Memory B cell (primary cell): ENCODE measurements around the gene KRT80.

ENCODE experiments used
- ATAC-seq: fragments of 150-1000 bp; cut with Tn5 transposase; 2 replicates; pipeline ENCODE4 v1.10.0; 2021; ENCODE audit warnings: low read depth, mild to moderate bottlenecking, moderate library complexity
- DNase-seq, 2 donors: peaks; one replicate each; pipeline ENCODE4 v3.0.0; 2022; ENCODE audit warnings: low spot score in 2 of 2
- H3K27ac Mint-ChIP-seq: one replicate; pipeline ENCODE4 v1.8.0; 2022; ENCODE audit warnings: mild to moderate bottlenecking, moderate library complexity, mixed read lengths
- H3K27me3 Mint-ChIP-seq: one replicate; pipeline ENCODE4 v1.8.0; 2022; ENCODE audit warnings: mixed read lengths
- H3K36me3 Mint-ChIP-seq: one replicate; pipeline ENCODE4 v1.8.0; 2022; ENCODE audit warnings: mild to moderate bottlenecking, mixed read lengths
- H3K4me1 Mint-ChIP-seq: one replicate; pipeline ENCODE4 v1.8.0; 2022; ENCODE audit warnings: mixed read lengths
- H3K4me3 Mint-ChIP-seq: one replicate; pipeline ENCODE4 v1.8.0; 2022; ENCODE audit warnings: mild to moderate bottlenecking, moderate library complexity, mixed read lengths
- H3K9me3 Mint-ChIP-seq: one replicate; pipeline ENCODE4 v1.8.0; 2022; ENCODE audit warnings: mixed read lengths

KRT80 gene

GRCh38 chr12:52232674-52233461 lies 41.1 kb upstream of the KRT80 start, which contains the start of gene KRT7:
Gene KRT7 (plus strand): TSS chr12:52233243. CDS start chr12:52233297, 54 bp downstream.
- Mint-ChIP-seq H3K4me1 (peaks cover under 1% of the 10 kb centered on the region), H3K27me3 (peaks cover 36% of the 10 kb centered on the region), H3K36me3 (no peaks in the 10 kb centered on the region), H3K4me3 (no peak within 1 kb of the TSS), H3K27ac (no peak within 1 kb of the TSS), H3K9me3 (no peaks in the 10 kb centered on the region)
- DNase-seq, result no peak
- no peak for ATAC-seq

- DNase-seq (no peak), ATAC-seq (no peak)
- peaks cover 3% of the 10 kb centered on the region for H3K4me1 Mint-ChIP-seq
- H3K27me3 Mint-ChIP-seq, result peaks cover 38% of the 10 kb centered on the region
- no peaks in the 10 kb centered on the region for H3K36me3 Mint-ChIP-seq
- H3K27ac Mint-ChIP-seq, result no peak overlapping the region
- no peak overlapping the region for H3K4me3 Mint-ChIP-seq
- peaks cover 2% of the 10 kb centered on the region for H3K9me3 Mint-ChIP-seq
Measured at GRCh38 chr12:52232203-52232673, 40.4 kb upstream of the KRT80 start.

- Mint-ChIP-seq H3K4me3 (no peak overlapping the region), H3K9me3 (peaks cover 2% of the 10 kb centered on the region), H3K4me1 (peaks cover 3% of the 10 kb centered on the region), H3K27me3 (peaks cover 38% of the 10 kb centered on the region), H3K27ac (no peak overlapping the region), H3K36me3 (no peaks in the 10 kb centered on the region)
- DNase-seq (no peak), ATAC-seq (no peak)
Measured at GRCh38 chr12:52231305-52232202, 39.7 kb upstream of the KRT80 start.

GRCh38 chr12:52230364-52231281 lies 38.8 kb upstream of the KRT80 start:
- H3K27me3 Mint-ChIP-seq, result peaks cover 37% of the 10 kb centered on the region
- no peak overlapping the region for H3K27ac Mint-ChIP-seq
- H3K9me3 Mint-ChIP-seq, result peaks cover 2% of the 10 kb centered on the region
- H3K4me1 Mint-ChIP-seq, result peaks cover 3% of the 10 kb centered on the region
- DNase-seq, result no peak
- no peaks in the 10 kb centered on the region for H3K36me3 Mint-ChIP-seq
- no peak overlapping the region for H3K4me3 Mint-ChIP-seq
- ATAC-seq, result no peak

GRCh38 chr12:52229836-52230343 lies 38.1 kb upstream of the KRT80 start:
- H3K27ac Mint-ChIP-seq, result no peak overlapping the region
- peaks cover 2% of the 10 kb centered on the region for H3K9me3 Mint-ChIP-seq
- H3K36me3 Mint-ChIP-seq, result no peaks in the 10 kb centered on the region
- no peak overlapping the region for H3K4me3 Mint-ChIP-seq
- ATAC-seq (no peak), DNase-seq (no peak)
- H3K27me3 Mint-ChIP-seq, result peaks cover 34% of the 10 kb centered on the region
- peaks cover 3% of the 10 kb centered on the region for H3K4me1 Mint-ChIP-seq

- Mint-ChIP-seq H3K27ac (no peak overlapping the region), H3K9me3 (peaks cover 2% of the 10 kb centered on the region), H3K36me3 (no peaks in the 10 kb centered on the region), H3K27me3 (peaks cover 32% of the 10 kb centered on the region), H3K4me1 (peaks cover 3% of the 10 kb centered on the region), H3K4me3 (no peak overlapping the region)
- no peak for DNase-seq
- ATAC-seq, result no peak
Measured at GRCh38 chr12:52228931-52229330, 37.1 kb upstream of the KRT80 start.

GRCh38 chr12:52228366-52228765 lies 36.6 kb upstream of the KRT80 start:
- Mint-ChIP-seq H3K27ac (no peak overlapping the region), H3K4me1 (peaks cover 3% of the 10 kb centered on the region), H3K27me3 (peaks cover 28% of the 10 kb centered on the region), H3K9me3 (peaks cover 2% of the 10 kb centered on the region), H3K4me3 (no peak overlapping the region), H3K36me3 (no peaks in the 10 kb centered on the region)
- no peak for ATAC-seq
- DNase-seq, result no peak

- peaks cover 28% of the 10 kb centered on the region for H3K27me3 Mint-ChIP-seq
- H3K9me3 Mint-ChIP-seq, result peaks cover 2% of the 10 kb centered on the region
- no peak overlapping the region for H3K4me3 Mint-ChIP-seq
- no peak overlapping the region for H3K27ac Mint-ChIP-seq
- DNase-seq (no peak), ATAC-seq (no peak)
- no peaks in the 10 kb centered on the region for H3K36me3 Mint-ChIP-seq
- H3K4me1 Mint-ChIP-seq, result peaks cover 3% of the 10 kb centered on the region
Measured at GRCh38 chr12:52227606-52228166, 35.9 kb upstream of the KRT80 start.

GRCh38 chr12:52226446-52226845 lies 34.6 kb upstream of the KRT80 start:
- DNase-seq (no peak), ATAC-seq (no peak)
- Mint-ChIP-seq H3K36me3 (no peaks in the 10 kb centered on the region), H3K4me1 (peaks cover 3% of the 10 kb centered on the region), H3K9me3 (peaks cover 2% of the 10 kb centered on the region), H3K27ac (no peak overlapping the region), H3K27me3 (peaks cover 20% of the 10 kb centered on the region), H3K4me3 (no peak overlapping the region)

- H3K36me3 Mint-ChIP-seq, result no peaks in the 10 kb centered on the region
Measured at GRCh38 chr12:52225752-52226151, 33.9 kb upstream of the KRT80 start.

GRCh38 chr12:52224151-52224550 lies 32.3 kb upstream of the KRT80 start:
- peaks cover 3% of the 10 kb centered on the region for H3K4me1 Mint-ChIP-seq
- DNase-seq, result no peak

More at GRCh38 chr12:52225752-52226151, 33.9 kb upstream of the KRT80 start:
- Mint-ChIP-seq H3K27me3 (peaks cover 21% of the 10 kb centered on the region), H3K4me1 (peaks cover 3% of the 10 kb centered on the region), H3K9me3 (peaks cover 2% of the 10 kb centered on the region), H3K4me3 (no peak overlapping the region), H3K27ac (no peak overlapping the region)
- ATAC-seq, result no peak
- no peak for DNase-seq

GRCh38 chr12:52223406-52224039 lies 31.7 kb upstream of the KRT80 start:
- H3K4me1 Mint-ChIP-seq, result peaks cover 3% of the 10 kb centered on the region
- peaks cover 2% of the 10 kb centered on the region for H3K9me3 Mint-ChIP-seq
- ATAC-seq (no peak), DNase-seq (no peak)
- no peaks in the 10 kb centered on the region for H3K36me3 Mint-ChIP-seq
- H3K27ac Mint-ChIP-seq, result no peak overlapping the region
- H3K27me3 Mint-ChIP-seq, result peaks cover 18% of the 10 kb centered on the region
- no peak overlapping the region for H3K4me3 Mint-ChIP-seq

More at GRCh38 chr12:52224151-52224550, 32.3 kb upstream of the KRT80 start:
- Mint-ChIP-seq H3K27me3 (peaks cover 17% of the 10 kb centered on the region), H3K9me3 (peaks cover 2% of the 10 kb centered on the region), H3K4me3 (no peak overlapping the region), H3K27ac (no peak overlapping the region), H3K36me3 (no peaks in the 10 kb centered on the region)
- no peak for ATAC-seq
